HPDE6-E6E7 (cell line): ENCODE data around the gene PLEKHA3.
"Not testable (repeated sequence)": the region's sequence is repeated elsewhere in the genome, so short reads cannot be mapped to it uniquely, and the experiment has no call there.

Experiments used
- DNase-seq: peaks from one replicate; pipeline ENCODE4 v3.0.0; 2011; ENCODE audit warnings: missing footprints; ENCODE audit errors: extremely low spot score

The PLEKHA3 gene

GRCh38 chr2:178480227-178481181 lies at the start of gene PLEKHA3:
Gene PLEKHA3 (plus strand): TSS chr2:178480457. CDS start chr2:178480870, 413 bp downstream.
- peak; percentile 89 for DNase-seq

GRCh38 chr2:178436662-178437061 lies 43.6 kb upstream of the PLEKHA3 start:
- DNase-seq = no peak

GRCh38 chr2:178441426-178441825 lies 38.8 kb upstream of the PLEKHA3 start:
- DNase-seq = no peak

GRCh38 chr2:178448968-178449661 lies 31.1 kb upstream of the PLEKHA3 start:
- DNase-seq = no peak

GRCh38 chr2:178449700-178450523 lies 30.3 kb upstream of the PLEKHA3 start:
- DNase-seq = peak; percentile 10

- peak; percentile 52 for DNase-seq
These were observed 29.8 kb upstream of the PLEKHA3 start for GRCh38 chr2:178450524-178450773.

GRCh38 chr2:178450774-178451525 lies 29.3 kb upstream of the PLEKHA3 start, which contains the start of the genes PJVK and PRKRA:
Gene PJVK (plus strand): TSS chr2:178451378. CDS start chr2:178453410, 2,032 bp downstream.
Gene PRKRA (minus strand): TSS chr2:178451175. CDS start chr2:178451030, 145 bp downstream.
- peak; percentile 91 for DNase-seq

- no peak for DNase-seq
These were observed 27.9 kb upstream of the PLEKHA3 start for GRCh38 chr2:178452334-178452733.

GRCh38 chr2:178452870-178453269 lies 27.4 kb upstream of the PLEKHA3 start:
- no peak for DNase-seq

- no peak for DNase-seq
These were observed 24.3 kb upstream of the PLEKHA3 start for GRCh38 chr2:178455947-178456346.

GRCh38 chr2:178457390-178457886 lies 22.8 kb upstream of the PLEKHA3 start:
- DNase-seq = no peak

- DNase-seq = no peak
These were observed 10.9 kb upstream of the PLEKHA3 start for GRCh38 chr2:178469219-178469849.

- DNase-seq = not testable (repeated sequence)
These were observed 8.9 kb upstream of the PLEKHA3 start for GRCh38 chr2:178471313-178471712.

- no peak for DNase-seq
These were observed 6.9 kb upstream of the PLEKHA3 start for GRCh38 chr2:178473373-178473772.

- no peak for DNase-seq
These were observed 6.3 kb upstream of the PLEKHA3 start for GRCh38 chr2:178473931-178474330.

- no peak for DNase-seq
These were observed 5.7 kb upstream of the PLEKHA3 start for GRCh38 chr2:178474560-178474959.

- no peak for DNase-seq
These were observed 3.8 kb upstream of the PLEKHA3 start for GRCh38 chr2:178476477-178476876.

- no peak for DNase-seq
These were observed 2.7 kb upstream of the PLEKHA3 start for GRCh38 chr2:178477443-178478129.

- DNase-seq = no peak
These were observed 2.2 kb upstream of the PLEKHA3 start for GRCh38 chr2:178478130-178478438.
